ENCODE measurements around the gene COG8. TPM values are rescaled to one million over a fixed set of nuclear protein-coding genes. Genes with fewer than 3 reads are reported as not detected.
"Not testable (repeated sequence)": the region's sequence is repeated elsewhere in the genome, so short reads cannot be mapped to it uniquely, and the experiment has no call there.

The COG8 gene
- polyA plus RNA-seq, 3 donors = 11.9 to 24.1 (median 21.6) TPM

DNA sequence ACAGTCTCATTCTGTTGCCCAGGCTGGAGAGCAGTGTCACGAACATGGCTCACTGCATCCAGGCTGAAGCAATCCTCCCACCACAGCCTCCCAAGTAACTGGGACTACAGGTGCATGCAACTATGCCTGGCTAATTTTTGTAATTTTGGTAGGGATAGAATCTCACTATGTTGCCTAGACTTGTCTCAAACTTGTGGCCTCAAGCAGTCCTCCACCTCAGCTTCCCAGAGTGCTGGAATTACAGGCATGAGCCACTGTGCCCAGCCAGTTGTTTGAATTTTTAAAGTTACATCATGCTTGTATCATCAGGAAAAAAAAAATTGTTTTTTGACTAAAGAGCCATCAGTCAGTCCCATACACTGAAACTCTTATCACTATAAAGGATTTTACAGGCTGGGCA, 45.3 kb downstream of the COG8 start:
- DNase-seq = no peak
- intact Hi-C loops (cut with micrococcal nuclease) = no loop called here
- Histone ChIP-seq H3K4me3 (replicated peaks in 1 of 3; ENCODE audit: low read depth in 2 of 3, low read length in 3 of 3) (no peak overlapping the region), H3K27ac (ENCODE audit: low read depth in 1 of 2, low read length in 2 of 2) (no peak overlapping the region), H3K9me3 (replicated peaks in 1 of 2; ENCODE audit: control insufficient read depth in 1 of 2, insufficient read depth in 1 of 2, low read length in 2 of 2) (no peaks in the 10 kb centered on the region), H3K27me3 (ENCODE audit: control insufficient read depth in 2 of 2, insufficient read depth in 2 of 2, low read length in 2 of 2) (no peaks in the 10 kb centered on the region), H3K4me1 (ENCODE audit: control insufficient read depth in 1 of 2, insufficient read depth in 2 of 2, low read length in 2 of 2) (peaks cover 10 to 15% of the 10 kb centered on the region in 2 donors), H3K36me3 (replicated peaks in 1 of 2; ENCODE audit: control insufficient read depth in 1 of 2, insufficient read depth in 2 of 2, low read length in 2 of 2) (no peaks in the 10 kb centered on the region), H3K9ac (ENCODE audit: insufficient read depth, low read length, poor library complexity, severe bottlenecking) (no peak overlapping the region), H2AFZ (ENCODE audit: insufficient read depth, low read depth, low read length, poor library complexity, severe bottlenecking) (no peak overlapping the region), H4K20me1 (ENCODE audit: insufficient read depth, low read length) (no peaks in the 10 kb centered on the region), H3K4me2 (replicated peaks; ENCODE audit: extremely low read depth, low read length, poor library complexity, severe bottlenecking) (no peak overlapping the region), H3K79me2 (ENCODE audit: insufficient read depth, low read length) (no peaks in the 10 kb centered on the region)
- Mint-ChIP-seq H3K4me3 (no peak overlapping the region), H3K36me3 (no peaks in the 10 kb centered on the region), H3K27ac (no peak overlapping the region), H3K4me1 (peaks cover 13% of the 10 kb centered on the region), H3K9me3 (peaks cover 0 to 2% (median 0%) of the 10 kb centered on the region in 7 donors), H3K27me3 (ENCODE audit: low read depth in 3 of 3) (peaks cover 2 to 5% (median 5%) of the 10 kb centered on the region in 3 donors)
- no CpG with 5 or more reads among the region's 1 CpG for WGBS (ENCODE audit: insufficient coverage)
- no peak for TF ChIP-seq CTCF (IDR thresholded peaks at IDR 0.05)

DNA sequence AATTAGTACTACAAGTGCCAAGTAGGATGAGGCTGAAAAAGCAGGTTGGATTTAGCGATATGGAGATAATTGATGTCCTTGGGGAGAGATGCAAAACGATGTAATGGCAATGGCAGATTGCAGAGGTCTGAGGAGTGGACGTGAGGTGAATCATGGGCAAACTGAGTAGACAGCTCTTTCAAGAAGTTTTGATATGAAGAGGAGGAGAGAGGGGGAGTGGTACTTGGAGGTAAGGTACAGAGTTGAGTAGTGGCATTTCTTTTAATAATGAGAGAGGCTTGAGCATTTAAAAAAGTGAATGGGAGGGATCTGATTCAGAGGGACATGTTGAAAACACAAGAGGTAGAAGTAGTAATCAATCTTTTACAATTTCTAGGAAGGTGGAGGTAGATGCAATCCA, 46.0 kb downstream of the COG8 start:
- Histone ChIP-seq H3K4me2 (replicated peaks; ENCODE audit: extremely low read depth, low read length, poor library complexity, severe bottlenecking) (no peak overlapping the region), H3K4me1 (ENCODE audit: control insufficient read depth in 1 of 2, insufficient read depth in 2 of 2, low read length in 2 of 2) (peaks cover 4 to 8% of the 10 kb centered on the region in 2 donors), H4K20me1 (ENCODE audit: insufficient read depth, low read length) (no peaks in the 10 kb centered on the region), H3K36me3 (replicated peaks in 1 of 2; ENCODE audit: control insufficient read depth in 1 of 2, insufficient read depth in 2 of 2, low read length in 2 of 2) (no peaks in the 10 kb centered on the region), H3K27ac (ENCODE audit: low read depth in 1 of 2, low read length in 2 of 2) (no peak overlapping the region), H3K79me2 (ENCODE audit: insufficient read depth, low read length) (no peaks in the 10 kb centered on the region), H2AFZ (ENCODE audit: insufficient read depth, low read depth, low read length, poor library complexity, severe bottlenecking) (no peak overlapping the region), H3K9me3 (replicated peaks in 1 of 2; ENCODE audit: control insufficient read depth in 1 of 2, insufficient read depth in 1 of 2, low read length in 2 of 2) (no peaks in the 10 kb centered on the region), H3K9ac (ENCODE audit: insufficient read depth, low read length, poor library complexity, severe bottlenecking) (no peak overlapping the region), H3K4me3 (replicated peaks in 1 of 3; ENCODE audit: low read depth in 2 of 3, low read length in 3 of 3) (no peak overlapping the region), H3K27me3 (ENCODE audit: control insufficient read depth in 2 of 2, insufficient read depth in 2 of 2, low read length in 2 of 2) (no peaks in the 10 kb centered on the region)
- DNase-seq = no peak
- 94% methylated on average over 3 of the region's 3 CpGs for WGBS (ENCODE audit: insufficient coverage)
- no peaks in the 10 kb centered on the region for H3K36me3 Mint-ChIP-seq
- H3K27me3 Mint-ChIP-seq (ENCODE audit: low read depth in 3 of 3) = peaks cover 2 to 8% (median 6%) of the 10 kb centered on the region in 3 donors
- H3K4me3 Mint-ChIP-seq = no peak overlapping the region
- no peak for TF ChIP-seq CTCF (IDR thresholded peaks at IDR 0.05)
- H3K27ac Mint-ChIP-seq = no peak overlapping the region
- H3K9me3 Mint-ChIP-seq = peaks cover 0 to 2% (median 0%) of the 10 kb centered on the region in 7 donors
- peaks cover 7% of the 10 kb centered on the region for H3K4me1 Mint-ChIP-seq
- intact Hi-C loops (cut with micrococcal nuclease) = no loop called here

DNA sequence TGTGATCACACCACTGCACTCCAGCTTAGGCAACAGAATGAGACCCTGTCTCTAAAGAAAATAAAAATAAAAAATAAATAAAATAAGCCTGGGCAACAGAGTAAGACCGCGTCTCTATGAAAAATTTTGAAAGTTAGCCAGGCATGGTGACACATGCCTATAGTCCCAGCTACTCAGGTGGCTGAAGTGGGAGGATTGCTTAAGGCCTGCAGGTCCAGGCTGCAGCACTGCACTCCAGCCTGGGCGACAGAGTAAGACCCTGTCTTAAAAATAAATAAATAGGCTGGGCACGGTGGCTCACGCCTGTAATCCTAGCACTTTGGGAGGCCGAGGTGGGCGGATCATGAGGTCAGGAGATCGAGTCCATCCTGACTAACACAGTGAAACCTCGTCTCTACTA, 47.7 kb downstream of the COG8 start:
- H3K9me3 Mint-ChIP-seq; H3K4me3 Mint-ChIP-seq; H3K9ac ChIP-seq (ENCODE audit: insufficient read depth, low read length, poor library complexity, severe bottlenecking); H4K20me1 ChIP-seq (ENCODE audit: insufficient read depth, low read length); H3K27ac Mint-ChIP-seq; H3K27me3 ChIP-seq (ENCODE audit: control insufficient read depth in 2 of 2, insufficient read depth in 2 of 2, low read length in 2 of 2); H2AFZ ChIP-seq (ENCODE audit: insufficient read depth, low read depth, low read length, poor library complexity, severe bottlenecking); H3K4me3 ChIP-seq (replicated peaks in 1 of 3; ENCODE audit: low read depth in 2 of 3, low read length in 3 of 3); H3K27ac ChIP-seq (ENCODE audit: low read depth in 1 of 2, low read length in 2 of 2); H3K4me1 Mint-ChIP-seq; intact Hi-C loops (cut with micrococcal nuclease); H3K9me3 ChIP-seq (replicated peaks in 1 of 2; ENCODE audit: control insufficient read depth in 1 of 2, insufficient read depth in 1 of 2, low read length in 2 of 2); H3K36me3 ChIP-seq (replicated peaks in 1 of 2; ENCODE audit: control insufficient read depth in 1 of 2, insufficient read depth in 2 of 2, low read length in 2 of 2); H3K79me2 ChIP-seq (ENCODE audit: insufficient read depth, low read length); H3K27me3 Mint-ChIP-seq (ENCODE audit: low read depth in 3 of 3); H3K4me1 ChIP-seq (ENCODE audit: control insufficient read depth in 1 of 2, insufficient read depth in 2 of 2, low read length in 2 of 2); H3K36me3 Mint-ChIP-seq; H3K4me2 ChIP-seq (replicated peaks; ENCODE audit: extremely low read depth, low read length, poor library complexity, severe bottlenecking); DNase-seq: not testable (repeated sequence)
- 100% methylated on average over 5 of the region's 9 CpGs for WGBS (ENCODE audit: insufficient coverage)
